ENCODE measurements around the gene TAF9.
"Not testable (repeated sequence)": the region's sequence is repeated elsewhere in the genome, so short reads cannot be mapped to it uniquely, and the experiment has no call there.

The TAF9 gene

GRCh38 chr5:69334793-69335268 is 34.5 kb downstream of the TAF9 start:
- peak; percentile 34 to 69 for DNase-seq

DNA sequence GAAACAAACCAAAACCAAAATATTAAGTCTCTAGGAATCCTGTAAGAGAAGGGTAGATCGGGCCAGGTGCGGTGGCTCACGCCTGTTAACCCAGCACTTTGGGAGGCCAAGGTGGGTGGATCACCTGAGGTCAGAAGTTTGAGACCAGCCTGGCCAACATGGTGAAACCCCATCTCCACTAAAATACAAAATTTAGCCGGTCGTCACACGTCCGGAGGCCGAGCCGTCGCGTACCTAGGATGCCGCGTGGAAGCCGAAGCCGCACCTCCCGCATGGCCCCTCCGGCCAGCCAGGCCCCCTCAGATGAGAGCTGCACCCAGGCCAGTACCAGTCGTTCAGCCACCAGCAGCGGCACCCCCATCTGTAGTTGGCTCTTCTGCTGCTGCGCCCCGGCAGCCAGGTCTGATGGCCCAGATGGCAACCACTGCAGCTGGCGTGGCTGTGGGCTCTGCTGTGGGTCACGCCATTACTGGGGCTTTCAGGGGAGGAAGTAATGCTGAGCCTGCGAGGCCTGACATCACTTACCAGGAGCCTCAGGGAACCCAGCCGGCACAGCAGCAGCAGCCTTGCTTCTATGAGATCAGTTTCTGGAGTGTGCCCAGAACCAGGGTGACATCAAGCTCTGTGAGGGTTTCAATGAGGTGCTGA is 35.5 kb downstream of the TAF9 start:
- not testable (repeated sequence) for DNase-seq

GRCh38 chr5:69331528-69332445 is 37.5 kb downstream of the TAF9 start:
- DNase-seq = peak in 1 of 2 donors; percentile 30

- no peak for DNase-seq
Observed at GRCh38 chr5:69329905-69330489, 39.3 kb downstream of the TAF9 start.

DNA sequence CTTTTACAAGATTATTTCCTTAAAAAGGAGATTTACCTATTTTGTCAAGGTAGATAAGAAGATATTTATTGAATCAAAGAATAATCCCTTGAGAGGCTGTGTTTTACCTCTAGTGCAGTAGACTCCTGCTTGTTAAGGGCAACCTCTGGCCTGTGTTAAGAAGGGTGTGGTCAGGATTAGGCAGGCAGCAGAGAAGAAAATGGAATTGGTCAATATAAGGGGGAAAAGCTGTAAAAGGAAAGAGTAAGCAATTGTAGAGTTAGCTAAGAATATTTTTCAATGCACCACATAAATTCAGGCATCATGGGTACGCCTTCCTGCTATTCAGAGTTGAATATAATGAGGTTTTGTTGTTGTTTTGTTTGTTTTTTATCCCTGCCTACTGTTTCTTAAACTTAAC is 43.0 kb downstream of the TAF9 start:
- DNase-seq = no peak

- no peak for DNase-seq
Observed at GRCh38 chr5:69317391-69317790, 51.9 kb downstream of the TAF9 start.

DNA sequence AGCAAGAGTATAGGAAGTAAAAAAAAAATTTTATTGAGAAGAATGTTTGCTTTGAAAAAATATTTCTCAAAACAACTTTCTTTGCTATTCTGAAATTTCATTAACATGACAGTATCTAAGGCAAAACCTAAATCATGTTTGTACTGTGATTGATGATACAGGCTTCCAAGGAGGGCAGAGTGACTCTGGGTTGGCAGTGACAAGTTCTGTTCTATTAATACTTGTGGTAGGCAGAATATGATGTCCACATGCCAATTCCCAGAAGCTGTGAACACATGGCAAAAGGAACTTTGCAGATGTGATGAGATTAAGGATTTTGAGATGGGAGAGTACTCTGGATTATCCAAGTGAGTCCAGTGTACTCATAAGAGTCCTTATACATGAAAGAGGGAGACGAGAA is 53.3 kb downstream of the TAF9 start:
- no peak for DNase-seq
